Lung (tissue), 12 donors: ENCODE results near the gene CFAP54. TPM values are rescaled to one million over a fixed set of nuclear protein-coding genes. Genes with fewer than 3 reads are reported as not detected.

Experiments used
- ATAC-seq: fragments of 200-7000 bp; cut with Tn5 transposase; one replicate; pipeline ENCODE4 v1.9.1; 2020; ENCODE audit warnings: moderate number of reproducible peaks; ENCODE audit not compliant: insufficient read depth, low FRiP score
- DNase-seq, 3 donors: peaks; one replicate each; pipeline ENCODE4 v3.0.0-alpha.2; 2013 to 2017
- H3K27ac ChIP-seq, 2 donors: one replicate each; pipeline ENCODE4 v1.5.1; 2013; ENCODE audit warnings: mild to moderate bottlenecking in 2 of 2, moderate library complexity in 2 of 2, control low read depth in 1 of 2, inconsistent platforms in 1 of 2, low read depth in 1 of 2, low read length in 1 of 2
- H3K27me3 ChIP-seq, 3 donors: one replicate each; pipeline ENCODE4 v1.5.1; 2013; ENCODE audit warnings: low read length in 2 of 3; ENCODE audit not compliant: control insufficient read depth in 3 of 3, insufficient read depth in 3 of 3
- H3K36me3 ChIP-seq, 4 donors: one replicate each; pipeline ENCODE4 v1.5.1; 2013; ENCODE audit warnings: low read length in 4 of 4, mild to moderate bottlenecking in 1 of 4, moderate library complexity in 1 of 4; ENCODE audit not compliant: control insufficient read depth in 4 of 4, insufficient read depth in 4 of 4
- H3K4me1 ChIP-seq, 5 donors: one replicate each; pipeline ENCODE4 v1.5.1; 2013; ENCODE audit warnings: low read length in 5 of 5, mild to moderate bottlenecking in 2 of 5, moderate library complexity in 1 of 5; ENCODE audit not compliant: control insufficient read depth in 5 of 5, insufficient read depth in 5 of 5
- H3K4me3 ChIP-seq: one replicate; pipeline ENCODE4 v1.5.1; 2013; ENCODE audit warnings: mild to moderate bottlenecking, control low read depth, moderate library complexity
- H3K9ac ChIP-seq, 2 donors: one replicate each; pipeline ENCODE4 v1.5.1; 2013; ENCODE audit warnings: low read length in 2 of 2, control low read depth in 1 of 2; ENCODE audit not compliant: insufficient read depth in 1 of 2
- H3K9me3 ChIP-seq, 4 donors: one replicate each; pipeline ENCODE4 v1.5.1; 2013; ENCODE audit warnings: low read length in 3 of 4, mild to moderate bottlenecking in 1 of 4, moderate library complexity in 1 of 4; ENCODE audit not compliant: control insufficient read depth in 4 of 4, insufficient read depth in 3 of 4
- CTCF ChIP-seq: IDR thresholded peaks from 2 replicates; pipeline ENCODE4 v1.5.1; 2012; ENCODE audit warnings: mild to moderate bottlenecking; ENCODE audit errors: control extremely low read depth, extremely low read depth
- WGBS, 2 donors: extraction: QIAGEN DNeasy Blood & Tissue Kit; methylation state at CpG; one replicate each; pipeline ENCODE4 v1.1.7; 2013; 5-methylcytosine and 5-hydroxymethylcytosine counted together
- polyA plus RNA-seq, 2 donors: library from polyadenylated mRNA; stranded (reverse); fragments of 200-250 nt; gene quantifications; one replicate each; pipeline ENCODE4 v1.2.1, GENCODE V29; 2013
- total RNA-seq, 2 donors: library from RNA; depleted of rRNA in 1 of 2; stranded (reverse); fragments of >200 nt in 1 of 2; gene quantifications; one replicate each; pipeline ENCODE4 v1.2.1, GENCODE V29; 2014 to 2021
- donor health status: control.
- donor health status: control.
- donor health status: Bipolar disorder and iron deficiency.
- donor health status: healthy.
- donor health status: DM: yes; HTN: yes; CAD: no.

CFAP54 gene
- total and polyA plus RNA-seq, 4 donors: 0.80 to 35.4 (median 8.2) TPM

- no peak for TF ChIP-seq CTCF
- H3K9me3 ChIP-seq: no peaks in the 10 kb centered on the region
- no peak overlapping the region for H3K27ac ChIP-seq
- no peak for ATAC-seq
- no peak for DNase-seq
- no peaks in the 10 kb centered on the region for H3K36me3 ChIP-seq
- H3K4me3 ChIP-seq: no peak overlapping the region
- 91 to 93% methylated on average over 3 of the region's 3 CpGs for WGBS, 2 donors
- no peak overlapping the region for H3K9ac ChIP-seq
- H3K4me1 ChIP-seq: no peaks in the 10 kb centered on the region
- no peaks in the 10 kb centered on the region for H3K27me3 ChIP-seq
Measured at GRCh38 chr12:96829354-96829753, 340.0 kb downstream of the CFAP54 start.

- WGBS, 2 donors: 95 to 100% methylated on average over 1 of the region's 1 CpG
- TF ChIP-seq CTCF: no peak
- Histone ChIP-seq H3K9ac (no peak overlapping the region), H3K9me3 (peaks cover 0 to 2% (median 0%) of the 10 kb centered on the region in 4 donors), H3K4me3 (no peak overlapping the region), H3K27me3 (no peaks in the 10 kb centered on the region), H3K27ac (no peak overlapping the region), H3K36me3 (no peaks in the 10 kb centered on the region), H3K4me1 (no peaks in the 10 kb centered on the region)
- DNase-seq: no peak
- ATAC-seq: no peak
Measured at GRCh38 chr12:96831346-96831745, 342.0 kb downstream of the CFAP54 start.

- H3K4me1 ChIP-seq: peaks cover 0 to 4% (median 0%) of the 10 kb centered on the region in 5 donors
- no peaks in the 10 kb centered on the region for H3K27me3 ChIP-seq
- H3K36me3 ChIP-seq: no peaks in the 10 kb centered on the region
- peaks cover 0 to 3% (median 0%) of the 10 kb centered on the region in 4 donors for H3K9me3 ChIP-seq
- ATAC-seq: no peak
- 63 to 67% methylated on average over 2 of the region's 2 CpGs for WGBS, 2 donors
- H3K27ac ChIP-seq: no peak overlapping the region
- no peak overlapping the region for H3K9ac ChIP-seq
- TF ChIP-seq CTCF: no peak
- H3K4me3 ChIP-seq: no peak overlapping the region
- peak in 2 of 3 donors; percentile 13 to 53 for DNase-seq
Measured at GRCh38 chr12:96846293-96846692, 356.9 kb downstream of the CFAP54 start.

- Histone ChIP-seq H3K4me3 (no peak overlapping the region), H3K36me3 (no peaks in the 10 kb centered on the region), H3K4me1 (peaks cover 0 to 4% (median 0%) of the 10 kb centered on the region in 5 donors), H3K27me3 (no peaks in the 10 kb centered on the region), H3K27ac (no peak overlapping the region), H3K9me3 (peaks cover 0 to 3% (median 0%) of the 10 kb centered on the region in 4 donors), H3K9ac (no peak overlapping the region)
- ATAC-seq (no peak), DNase-seq (no peak)
- no peak for TF ChIP-seq CTCF
- WGBS, 2 donors: 54 to 66% methylated on average over 3 of the region's 3 CpGs
Measured at GRCh38 chr12:96850676-96851075, 361.3 kb downstream of the CFAP54 start.
